KMS-11 (cell line): ENCODE measurements around the gene CERCAM.
A peak's percentile ranks its signal among the peaks of the same experiment; 100 is the strongest.
"Not testable (repeated sequence)": the region's sequence is repeated elsewhere in the genome, so short reads cannot be mapped to it uniquely, and the experiment has no call there.

Experiments used
- H2AFZ ChIP-seq: fragments of 200-600 bp; sonication (generic); 2 replicates; pipeline ENCODE4 v1.6.1; 2016; ENCODE audit warnings: antibody characterized with exemption, mixed run types, low read depth
- H3K27ac ChIP-seq: fragments of 200-600 bp; sonication (generic); 2 replicates; pipeline ENCODE4 v1.6.1; 2016; ENCODE audit warnings: mild to moderate bottlenecking, mixed run types
- H3K27me3 ChIP-seq: fragments of 200-600 bp; sonication (generic); 2 replicates; pipeline ENCODE4 v1.6.1; 2017; ENCODE audit warnings: mild to moderate bottlenecking, low read depth, mixed run types, moderate library complexity; ENCODE audit not compliant: insufficient read depth
- H3K36me3 ChIP-seq: fragments of 200-600 bp; sonication (generic); 2 replicates; pipeline ENCODE4 v1.6.1; 2017; ENCODE audit warnings: mild to moderate bottlenecking, mixed run types; ENCODE audit not compliant: insufficient read depth
- H3K4me1 ChIP-seq: fragments of 200-600 bp; sonication (generic); 2 replicates; pipeline ENCODE4 v1.6.1; 2016; ENCODE audit warnings: mild to moderate bottlenecking, low read depth, mixed run types; ENCODE audit not compliant: poor library complexity, severe bottlenecking
- H3K4me2 ChIP-seq: fragments of 200-600 bp; sonication (generic); 2 replicates; pipeline ENCODE4 v1.7.0; 2016; ENCODE audit warnings: mild to moderate bottlenecking, mixed run types
- H3K4me3 ChIP-seq: fragments of 200-600 bp; sonication (generic); IDR thresholded peaks from 2 replicates; pipeline ENCODE4 v1.6.1; 2017; ENCODE audit warnings: low read depth, low read length, mixed read lengths; ENCODE audit not compliant: insufficient read depth
- H3K79me2 ChIP-seq: fragments of 200-600 bp; sonication (generic); 2 replicates; pipeline ENCODE4 v1.6.1; 2016; ENCODE audit warnings: low read depth, mixed run types; ENCODE audit not compliant: insufficient read depth
- H3K9ac ChIP-seq: fragments of 200-600 bp; sonication (generic); 2 replicates; pipeline ENCODE4 v1.6.1; 2016; ENCODE audit warnings: mild to moderate bottlenecking, mixed run types
- H4K20me1 ChIP-seq: fragments of 200-600 bp; sonication (generic); 2 replicates; pipeline ENCODE4 v1.6.1; 2016; ENCODE audit warnings: mild to moderate bottlenecking, mixed run types; ENCODE audit not compliant: insufficient read depth
- TF ChIP-seq, protein P1 (sequence below): fragments of 200-600 bp; sonication (generic); conservative IDR thresholded peaks from 2 replicates; pipeline ENCODE4 v1.6.1; 2017; ENCODE audit warnings: low read depth, mild to moderate bottlenecking, antibody characterized with exemption, low read length, moderate library complexity, mixed read lengths

The CERCAM gene

GRCh38 chr9:128439273-128439672, 18.6 kb downstream of the CERCAM start:
- no peaks in the 10 kb centered on the region for H3K79me2 ChIP-seq
- H3K9ac ChIP-seq: no peak overlapping the region
- H3K4me2 ChIP-seq: no peak overlapping the region; the same call in 1 of the 2 replicates
- TF ChIP-seq, protein P1, sequence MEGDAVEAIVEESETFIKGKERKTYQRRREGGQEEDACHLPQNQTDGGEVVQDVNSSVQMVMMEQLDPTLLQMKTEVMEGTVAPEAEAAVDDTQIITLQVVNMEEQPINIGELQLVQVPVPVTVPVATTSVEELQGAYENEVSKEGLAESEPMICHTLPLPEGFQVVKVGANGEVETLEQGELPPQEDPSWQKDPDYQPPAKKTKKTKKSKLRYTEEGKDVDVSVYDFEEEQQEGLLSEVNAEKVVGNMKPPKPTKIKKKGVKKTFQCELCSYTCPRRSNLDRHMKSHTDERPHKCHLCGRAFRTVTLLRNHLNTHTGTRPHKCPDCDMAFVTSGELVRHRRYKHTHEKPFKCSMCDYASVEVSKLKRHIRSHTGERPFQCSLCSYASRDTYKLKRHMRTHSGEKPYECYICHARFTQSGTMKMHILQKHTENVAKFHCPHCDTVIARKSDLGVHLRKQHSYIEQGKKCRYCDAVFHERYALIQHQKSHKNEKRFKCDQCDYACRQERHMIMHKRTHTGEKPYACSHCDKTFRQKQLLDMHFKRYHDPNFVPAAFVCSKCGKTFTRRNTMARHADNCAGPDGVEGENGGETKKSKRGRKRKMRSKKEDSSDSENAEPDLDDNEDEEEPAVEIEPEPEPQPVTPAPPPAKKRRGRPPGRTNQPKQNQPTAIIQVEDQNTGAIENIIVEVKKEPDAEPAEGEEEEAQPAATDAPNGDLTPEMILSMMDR: no peak
- H3K4me1 ChIP-seq: peaks cover 9% of the 10 kb centered on the region
- H3K27me3 ChIP-seq: no peaks in the 10 kb centered on the region
- peak overlapping the region; percentile 52; the same call in 1 of the 2 replicates for H2AFZ ChIP-seq
- no peak overlapping the region for H3K4me3 ChIP-seq
- no peaks in the 10 kb centered on the region for H3K36me3 ChIP-seq
- H4K20me1 ChIP-seq: no peaks in the 10 kb centered on the region
- H3K27ac ChIP-seq: no peak overlapping the region

GRCh38 chr9:128442150-128442549, 21.5 kb downstream of the CERCAM start:
- Histone ChIP-seq H3K4me2 (no peak overlapping the region), H3K4me1 (peaks cover 9% of the 10 kb centered on the region), H3K27me3 (no peaks in the 10 kb centered on the region), H3K9ac (no peak overlapping the region), H3K79me2 (no peaks in the 10 kb centered on the region), H3K27ac (no peak overlapping the region), H3K36me3 (no peaks in the 10 kb centered on the region), H3K4me3 (no peak overlapping the region), H2AFZ (no peak overlapping the region), H4K20me1 (no peaks in the 10 kb centered on the region)
- TF ChIP-seq, protein P1: no peak

GRCh38 chr9:128446505-128446904, 25.8 kb downstream of the CERCAM start:
- not testable (repeated sequence) for H3K36me3 ChIP-seq, H3K79me2 ChIP-seq, H3K9ac ChIP-seq, H3K4me2 ChIP-seq, H3K27ac ChIP-seq, H3K4me3 ChIP-seq, H4K20me1 ChIP-seq, H3K4me1 ChIP-seq, H2AFZ ChIP-seq, H3K27me3 ChIP-seq

GRCh38 chr9:128448746-128449145, 28.1 kb downstream of the CERCAM start:
- Histone ChIP-seq H4K20me1 (no peaks in the 10 kb centered on the region), H3K36me3 (no peaks in the 10 kb centered on the region), H3K4me3 (no peak overlapping the region), H3K27me3 (no peaks in the 10 kb centered on the region), H3K9ac (no peak overlapping the region), H3K4me2 (no peak overlapping the region), H2AFZ (no peak overlapping the region), H3K4me1 (no peaks in the 10 kb centered on the region), H3K27ac (no peak overlapping the region), H3K79me2 (no peaks in the 10 kb centered on the region)
- TF ChIP-seq, protein P1: no peak

DNA sequence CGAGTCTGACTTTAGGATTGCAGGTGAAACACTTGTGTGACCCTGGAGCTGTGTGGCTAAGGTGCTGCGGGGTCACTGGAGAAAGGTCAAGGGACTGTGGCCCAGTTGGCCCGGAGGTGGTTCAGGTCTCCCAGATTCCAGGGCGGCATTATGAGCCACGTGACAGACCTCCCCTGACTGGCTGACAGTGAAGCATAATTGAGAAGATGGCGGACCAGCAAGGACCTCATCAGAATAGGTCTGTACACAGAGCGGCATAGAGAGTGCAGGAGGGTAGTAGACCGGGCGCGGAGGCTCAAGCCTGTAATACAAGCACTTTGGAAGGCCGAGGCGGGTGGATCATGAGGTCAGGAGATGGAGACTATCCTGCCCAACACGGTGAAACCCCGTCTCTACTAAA, 34.3 kb downstream of the CERCAM start:
- H3K79me2 ChIP-seq: peaks cover 11% of the 10 kb centered on the region
- no peak overlapping the region for H2AFZ ChIP-seq
- no peak overlapping the region for H3K27ac ChIP-seq
- TF ChIP-seq, protein P1: no peak
- H3K4me2 ChIP-seq: no peak overlapping the region
- H3K9ac ChIP-seq: no peak overlapping the region
- H4K20me1 ChIP-seq: no peaks in the 10 kb centered on the region
- H3K27me3 ChIP-seq: no peaks in the 10 kb centered on the region
- peaks cover 3% of the 10 kb centered on the region; the same call in 1 of the 2 replicates for H3K36me3 ChIP-seq
- H3K4me1 ChIP-seq: peaks cover 11% of the 10 kb centered on the region
- no peak overlapping the region for H3K4me3 ChIP-seq
